PC-9 (cell line): ENCODE data around the gene SMARCA2.

Source experiments
- CTCF ChIP-seq: fragments of 200-600 bp; sonication (generic); conservative IDR thresholded peaks from 2 replicates; pipeline ENCODE4 v1.6.1; 2017; ENCODE audit warnings: mixed run types, antibody characterized with exemption, mild to moderate bottlenecking, moderate library complexity
- EZH2 ChIP-seq: fragments of 200-600 bp; sonication (generic); IDR thresholded peaks from 2 replicates; pipeline ENCODE4 v1.8.0; 2017; ENCODE audit warnings: antibody characterized with exemption, low read depth

- TF ChIP-seq EZH2 (no peak), CTCF (no peak)
These were observed 68.3 kb downstream of the SMARCA2 start for GRCh38 chr9:2083479-2083878.
